K562 treated with DMSO at 1 percent for 24 hours (cell line): ENCODE measurements around the gene HNRNPDL. TPM values are rescaled to one million over a fixed set of nuclear protein-coding genes. Genes with fewer than 3 reads are reported as not detected.

Experiments used
- total RNA-seq: library from RNA; unstranded; fragments of 300-600 nt; gene quantifications from 2 replicates; pipeline ENCODE4 v1.2.3, GENCODE V29; 2022; ENCODE audit warnings: low read depth; ENCODE audit not compliant: insufficient read depth

HNRNPDL gene
- total RNA-seq: 46.3 and 48.1 TPM in 2 replicates

GRCh38 chr4:82430193-82430963 lies at the start of gene HNRNPDL, which contains the start of gene ENOPH1:
Gene HNRNPDL, minus strand, starts transcription at chr4:82430462. Its CDS starts 772 bp downstream, at chr4:82429690.
Gene ENOPH1, plus strand, starts transcription at chr4:82430590. Its CDS starts 240 bp downstream, at chr4:82430830.

GRCh38 chr4:82373816-82374625 lies 56.2 kb downstream of the HNRNPDL start, which contains the start of gene HNRNPD:
Gene HNRNPD, minus strand, starts transcription at chr4:82373991. Its CDS starts 313 bp downstream, at chr4:82373678.

Other genes with a start within 250 kb of the HNRNPDL start
- 112 and 133 TPM in 2 replicates for gene HNRNPD, start 56.5 kb downstream of the HNRNPDL start, total RNA-seq
- gene ENOPH1, start 128 bp upstream of the HNRNPDL start, total RNA-seq: 29.0 TPM in 2 replicates
- not detected in 2 replicates for gene TMEM150C, start 131.5 kb upstream of the HNRNPDL start, total RNA-seq